A673 (cell line): ENCODE measurements around the gene TMEM14A. TPM values are rescaled to one million over a fixed set of nuclear protein-coding genes. Genes with fewer than 3 reads are reported as not detected.

ENCODE experiments used
- BruUV-seq: library from RNA; stranded (reverse); fragments of 400-500 nt; replicated peaks from 2 replicates; lab custom pipeline; 2021; lab: Mats Ljungman, UMichigan
- CTCF ChIA-PET: fragments of 300-600 bp; sonication (Branson Sonifier 250); formaldehyde crosslinking; loops from one replicate; lab custom pipeline; 2022; ENCODE audit warnings: antibody characterized with exemption; lab: Charles Lee
- POLR2A ChIA-PET: fragments of 300-600 bp; sonication (Branson Sonifier 250); formaldehyde crosslinking; loops from one replicate; lab custom pipeline; 2022; ENCODE audit warnings: antibody characterized with exemption; ENCODE audit not compliant: low non-redundant PET; lab: Charles Lee
- DNase-seq: peaks from one replicate; pipeline ENCODE4 v3.0.0-alpha.2; 2015; ENCODE audit warnings: low spot score
- H3K27ac ChIP-seq: fragments of 200-600 bp; sonication (generic); 2 replicates; pipeline ENCODE4 v1.5.1; 2016; ENCODE audit warnings: mixed run types, low read depth, mild to moderate bottlenecking, mixed read lengths, antibody characterized with exemption, low read length; ENCODE audit not compliant: poor library complexity, severe bottlenecking
- H3K27me3 ChIP-seq: fragments of 200-600 bp; sonication (generic); replicated peaks from 2 replicates; pipeline ENCODE4 v1.6.1; 2017; ENCODE audit warnings: mixed run types, low read depth, mild to moderate bottlenecking, mixed read lengths, antibody characterized with exemption, low read length; ENCODE audit not compliant: insufficient read depth, poor library complexity
- H3K36me3 ChIP-seq: fragments of 200-600 bp; sonication (generic); 2 replicates; pipeline ENCODE4 v1.6.1; 2016; ENCODE audit warnings: mixed run types, mild to moderate bottlenecking, mixed read lengths, antibody characterized with exemption, low read length; ENCODE audit not compliant: insufficient read depth, poor library complexity, severe bottlenecking
- H3K4me1 ChIP-seq: fragments of 200-600 bp; sonication (generic); 2 replicates; pipeline ENCODE4 v1.6.1; 2017; ENCODE audit warnings: mixed run types, mild to moderate bottlenecking, mixed read lengths, antibody characterized with exemption, low read length; ENCODE audit not compliant: insufficient read depth, poor library complexity, severe bottlenecking
- H3K4me3 ChIP-seq: fragments of 200-600 bp; sonication (generic); 2 replicates; pipeline ENCODE4 v1.5.1; 2016; ENCODE audit warnings: low read depth, mixed run types, mild to moderate bottlenecking, mixed read lengths, low read length; ENCODE audit not compliant: poor library complexity, severe bottlenecking
- H3K9me3 ChIP-seq: fragments of 200-600 bp; sonication (generic); 2 replicates; pipeline ENCODE4 v1.6.1; 2016; ENCODE audit warnings: mixed run types, low read depth, mild to moderate bottlenecking, mixed read lengths, antibody characterized with exemption, low read length; ENCODE audit not compliant: poor library complexity, severe bottlenecking
- EZH2 ChIP-seq: fragments of 200-600 bp; sonication (generic); IDR thresholded peaks from 2 replicates; pipeline ENCODE4 v1.6.1; 2017; ENCODE audit warnings: borderline replicate concordance, low read depth, mild to moderate bottlenecking, mixed read lengths, antibody characterized with exemption, low read length; ENCODE audit not compliant: poor library complexity, severe bottlenecking
- intact Hi-C: fragments of 100-400 bp; cut with micrococcal nuclease; formaldehyde crosslinking; loops from one replicate; pipeline ENCODE4 v1.10.0; 2022; ENCODE audit not compliant: unreplicated experiment
- total RNA-seq: library from RNA; stranded (reverse); gene quantifications from 2 replicates; pipeline ENCODE4 v1.2.3, GENCODE V29; 2021
- TF ChIP-seq, protein P1 (sequence below): fragments of 300-800, 200-600 bp; sonication (generic); conservative IDR thresholded peaks from 2 replicates; pipeline ENCODE4 v1.5.1; 2017; ENCODE audit warnings: low read depth, mild to moderate bottlenecking, antibody characterized with exemption, low read length, moderate library complexity, mixed read lengths

Gene TMEM14A
- total RNA-seq, 1 experiment from 2014 or later = 8.4 TPM

DNA sequence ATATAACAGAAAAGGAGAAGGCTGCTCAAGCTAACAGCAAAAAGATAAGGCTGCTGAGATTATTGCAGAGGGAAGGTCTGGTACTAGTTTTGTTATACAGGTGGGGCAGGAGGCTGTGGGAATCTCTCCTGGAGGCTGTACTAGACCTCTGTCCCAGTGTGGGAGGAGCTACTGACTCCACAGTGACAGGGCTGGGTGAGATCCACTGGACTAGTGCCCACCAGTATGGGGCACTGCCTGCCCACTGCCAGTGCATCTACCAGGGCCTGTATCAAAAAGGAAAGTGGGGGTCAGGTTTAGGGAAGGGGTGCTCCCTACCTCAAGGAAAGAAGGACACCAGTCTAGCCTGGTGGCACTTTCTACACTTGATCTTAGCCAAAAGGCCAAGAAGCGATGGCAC, 62.3 kb downstream of the TMEM14A start:
- ChIA-PET CTCF (no interaction called here), POLR2A (no interaction called here)
- no peak for TF ChIP-seq EZH2
- TF ChIP-seq, protein P1, sequence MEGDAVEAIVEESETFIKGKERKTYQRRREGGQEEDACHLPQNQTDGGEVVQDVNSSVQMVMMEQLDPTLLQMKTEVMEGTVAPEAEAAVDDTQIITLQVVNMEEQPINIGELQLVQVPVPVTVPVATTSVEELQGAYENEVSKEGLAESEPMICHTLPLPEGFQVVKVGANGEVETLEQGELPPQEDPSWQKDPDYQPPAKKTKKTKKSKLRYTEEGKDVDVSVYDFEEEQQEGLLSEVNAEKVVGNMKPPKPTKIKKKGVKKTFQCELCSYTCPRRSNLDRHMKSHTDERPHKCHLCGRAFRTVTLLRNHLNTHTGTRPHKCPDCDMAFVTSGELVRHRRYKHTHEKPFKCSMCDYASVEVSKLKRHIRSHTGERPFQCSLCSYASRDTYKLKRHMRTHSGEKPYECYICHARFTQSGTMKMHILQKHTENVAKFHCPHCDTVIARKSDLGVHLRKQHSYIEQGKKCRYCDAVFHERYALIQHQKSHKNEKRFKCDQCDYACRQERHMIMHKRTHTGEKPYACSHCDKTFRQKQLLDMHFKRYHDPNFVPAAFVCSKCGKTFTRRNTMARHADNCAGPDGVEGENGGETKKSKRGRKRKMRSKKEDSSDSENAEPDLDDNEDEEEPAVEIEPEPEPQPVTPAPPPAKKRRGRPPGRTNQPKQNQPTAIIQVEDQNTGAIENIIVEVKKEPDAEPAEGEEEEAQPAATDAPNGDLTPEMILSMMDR = no peak
- no peak overlapping the region for H3K4me3 ChIP-seq
- no peaks in the 10 kb centered on the region for H3K4me1 ChIP-seq
- intact Hi-C loops = no loop called here
- no peak for DNase-seq
- H3K9me3 ChIP-seq = no peaks in the 10 kb centered on the region
- no peaks in the 10 kb centered on the region for H3K27me3 ChIP-seq
- no peak overlapping the region for H3K27ac ChIP-seq
- BruUV-seq = no TSS peak
- H3K36me3 ChIP-seq = no peaks in the 10 kb centered on the region

DNA sequence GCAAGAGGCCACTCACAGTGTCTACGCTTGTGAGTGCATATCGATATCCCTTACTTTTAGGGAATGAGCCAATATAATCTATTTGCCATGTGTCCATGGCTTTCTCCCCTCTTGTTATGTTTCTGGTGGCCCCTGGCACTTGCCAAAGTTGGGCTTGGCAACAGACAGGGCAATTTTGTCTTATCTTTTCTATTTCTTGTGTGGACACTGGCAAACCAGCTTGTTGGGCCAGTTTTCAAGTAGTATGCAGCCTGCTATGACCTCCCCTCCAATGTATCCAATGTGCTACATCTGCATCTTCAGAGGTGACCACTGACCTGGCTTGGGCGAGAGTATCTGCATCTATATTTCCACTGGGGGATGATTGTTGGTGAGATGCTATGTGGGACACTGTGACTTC, 63.2 kb downstream of the TMEM14A start:
- H3K27ac ChIP-seq = no peak overlapping the region
- intact Hi-C loops = no loop called here
- H3K4me3 ChIP-seq = no peak overlapping the region
- no peak for TF ChIP-seq EZH2
- TF ChIP-seq, protein P1 = no peak
- no peaks in the 10 kb centered on the region for H3K36me3 ChIP-seq
- no peak for DNase-seq
- no peaks in the 10 kb centered on the region for H3K27me3 ChIP-seq
- ChIA-PET POLR2A (no interaction called here), CTCF (no interaction called here)
- no peaks in the 10 kb centered on the region for H3K4me1 ChIP-seq
- no TSS peak for BruUV-seq
- no peaks in the 10 kb centered on the region for H3K9me3 ChIP-seq

DNA sequence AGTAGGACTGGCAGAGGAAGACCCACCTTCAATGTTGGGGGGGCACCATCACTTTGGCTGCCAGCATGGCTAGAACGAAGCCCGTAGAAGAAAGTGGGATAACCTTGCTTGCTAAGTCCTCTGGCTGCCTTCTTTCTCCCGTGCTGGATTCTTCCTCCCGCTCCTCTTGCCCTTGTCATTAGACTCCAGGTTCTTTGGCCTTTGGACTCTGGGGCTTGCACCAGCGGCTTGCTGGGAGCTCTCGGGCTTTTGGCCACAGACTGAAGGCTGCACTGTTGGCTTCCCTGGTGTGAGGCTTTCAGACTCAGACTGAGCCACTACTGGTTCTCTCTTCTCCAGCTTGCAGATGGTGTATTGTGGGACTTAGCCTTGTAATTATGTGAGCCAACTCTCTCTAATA, 64.2 kb downstream of the TMEM14A start:
- CTCF ChIA-PET = no interaction called here
- no peaks in the 10 kb centered on the region for H3K27me3 ChIP-seq

More for the DNA sequence above, 64.2 kb downstream of the TMEM14A start:
- no peak overlapping the region for H3K4me3 ChIP-seq
- intact Hi-C loops = no loop called here
- no peak overlapping the region for H3K27ac ChIP-seq
- H3K9me3 ChIP-seq = no peaks in the 10 kb centered on the region
- no peak for DNase-seq
- no TSS peak for BruUV-seq
- H3K36me3 ChIP-seq = no peaks in the 10 kb centered on the region
- no peaks in the 10 kb centered on the region for H3K4me1 ChIP-seq
- TF ChIP-seq, protein P1 = no peak
- TF ChIP-seq EZH2 = no peak
- POLR2A ChIA-PET = no interaction called here
